HG02763 (cell line): ENCODE measurements around the gene CCL26.

Experiments
- ATAC-seq: cut with Tn5 transposase; IDR thresholded peaks from one replicate; pipeline ENCODE4 v1.9.1; 2021; ENCODE audit warnings: mild to moderate bottlenecking, moderate library complexity; ENCODE audit not compliant: unreplicated experiment

The CCL26 gene, protein sequence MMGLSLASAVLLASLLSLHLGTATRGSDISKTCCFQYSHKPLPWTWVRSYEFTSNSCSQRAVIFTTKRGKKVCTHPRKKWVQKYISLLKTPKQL

GRCh38 chr7:75772081-75773077 lies at the start of gene CCL26:
TSS of gene CCL26 (minus strand) at chr7:75772211. CDS start at chr7:75772176, 35 bp downstream.
- no peak for ATAC-seq

DNA sequence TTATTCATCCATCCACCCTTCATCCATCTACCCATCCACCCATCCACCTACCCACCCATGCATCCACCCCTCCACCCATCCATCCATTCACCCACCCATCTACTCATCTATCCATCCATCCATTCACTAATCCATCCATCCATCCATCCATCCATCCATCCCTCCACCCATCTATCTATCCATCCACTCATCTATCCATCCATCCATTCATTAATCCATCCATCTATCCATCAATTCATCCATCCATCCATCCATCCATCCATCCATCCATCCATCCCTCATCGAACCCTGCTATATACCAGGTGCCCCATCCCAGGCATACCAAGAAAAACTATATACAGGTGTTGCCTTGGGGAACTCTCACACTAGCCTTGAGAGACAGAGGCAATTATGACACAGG lies 48.7 kb upstream of the CCL26 start:
- no peak for ATAC-seq

GRCh38 chr7:75819711-75820110 lies 47.7 kb upstream of the CCL26 start:
- no peak for ATAC-seq

GRCh38 chr7:75818472-75818871 lies 46.5 kb upstream of the CCL26 start:
- no peak for ATAC-seq

DNA sequence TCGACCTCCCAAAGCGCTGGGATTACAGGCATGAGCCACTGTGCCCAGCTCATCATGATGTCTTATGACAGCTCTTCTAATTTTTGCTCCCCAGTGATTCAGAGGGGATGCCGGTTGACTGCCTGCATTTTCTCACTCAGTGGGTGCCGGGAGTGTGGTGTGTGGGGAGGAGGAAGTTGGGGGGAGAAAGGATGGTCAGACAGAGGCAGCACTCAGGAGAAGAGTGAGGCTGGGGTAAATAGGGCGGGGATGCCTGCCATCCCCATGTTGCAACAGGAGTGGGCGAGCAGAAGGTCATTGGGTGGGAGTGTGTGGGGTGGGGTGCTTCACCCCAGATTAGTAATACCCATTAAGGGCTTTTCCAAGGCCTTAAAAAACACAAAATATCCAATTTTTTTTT lies 45.1 kb upstream of the CCL26 start:
- no peak for ATAC-seq

DNA sequence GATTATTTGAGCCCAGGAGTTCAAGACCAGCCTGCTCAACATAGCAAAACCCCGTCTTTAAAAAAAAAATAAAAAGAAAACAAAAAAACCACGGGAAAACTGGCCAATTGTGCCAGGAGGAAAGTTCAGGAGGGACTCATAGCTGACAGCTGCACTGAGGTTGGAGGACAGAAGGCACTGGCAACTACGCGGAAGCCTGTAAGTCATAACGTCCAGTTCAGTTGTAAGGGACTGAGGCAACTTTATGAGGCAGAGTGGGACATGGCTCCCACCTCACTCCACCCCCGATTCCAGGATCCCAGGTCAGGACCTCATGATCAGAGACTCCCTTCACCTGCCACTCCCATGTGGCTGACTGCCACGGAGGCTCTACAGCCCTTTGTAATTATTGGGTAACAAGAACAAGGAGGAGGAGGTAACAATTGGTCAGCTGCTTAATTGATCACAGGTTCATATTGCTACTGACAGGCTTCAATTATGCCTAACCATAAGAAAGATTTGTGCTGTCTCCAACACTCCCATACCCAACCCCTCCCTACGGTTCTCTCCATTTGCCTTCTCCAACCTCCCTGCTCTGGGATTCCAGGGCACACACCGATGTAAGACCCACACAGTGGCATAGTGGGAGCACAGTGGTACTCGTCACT lies 43.5 kb upstream of the CCL26 start:
- no peak for ATAC-seq

- ATAC-seq = no peak
Measured at GRCh38 chr7:75814407-75814947, 42.5 kb upstream of the CCL26 start.

DNA sequence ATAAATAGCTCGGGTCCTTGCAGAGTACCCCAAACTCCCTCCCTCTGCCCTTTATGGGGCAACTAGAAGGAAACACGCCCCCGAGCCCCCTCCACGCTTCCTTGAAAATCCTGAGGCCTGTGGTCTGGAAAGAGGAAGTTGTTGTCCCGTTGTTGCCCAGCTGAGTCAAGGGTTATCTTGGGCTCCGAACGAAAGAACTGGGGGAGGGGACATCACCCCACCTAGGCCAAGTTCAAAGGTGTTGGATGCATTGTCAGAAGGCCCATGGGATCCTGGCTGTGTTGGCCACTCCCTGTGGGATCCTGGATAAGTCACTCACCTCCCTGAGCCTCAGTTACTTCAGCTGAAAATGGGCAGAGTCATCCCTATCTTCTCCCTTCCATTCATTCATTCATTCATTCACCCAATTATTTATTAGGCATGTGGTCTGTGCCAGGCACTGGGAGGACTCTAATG lies 41.8 kb upstream of the CCL26 start, which contains the start of gene CCL24:
TSS of gene CCL24 (minus strand) at position 26 of the 456 bp plus-strand sequence. CDS start 91 bp downstream, outside the sequence.
- no peak for ATAC-seq

DNA sequence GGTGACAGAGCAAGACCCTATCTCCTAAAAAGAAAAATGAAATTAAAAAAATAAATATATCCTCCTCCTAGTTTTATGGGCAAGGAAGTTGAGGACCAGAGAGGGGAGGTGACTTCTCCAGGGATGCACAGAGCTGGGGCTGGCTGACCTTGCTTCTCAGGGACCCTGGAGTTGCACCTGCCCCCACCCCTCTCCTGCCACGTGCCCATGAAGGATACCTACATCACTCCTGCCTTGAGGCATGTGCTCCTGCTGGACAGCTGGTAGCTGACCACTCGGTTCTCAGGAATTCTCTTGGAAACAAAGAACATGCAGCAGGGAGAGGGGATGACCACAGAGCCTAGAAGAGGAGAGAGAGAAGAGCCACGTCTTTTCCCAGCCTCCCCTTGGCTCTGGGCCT lies 41.1 kb upstream of the CCL26 start:
- ATAC-seq = no peak

DNA sequence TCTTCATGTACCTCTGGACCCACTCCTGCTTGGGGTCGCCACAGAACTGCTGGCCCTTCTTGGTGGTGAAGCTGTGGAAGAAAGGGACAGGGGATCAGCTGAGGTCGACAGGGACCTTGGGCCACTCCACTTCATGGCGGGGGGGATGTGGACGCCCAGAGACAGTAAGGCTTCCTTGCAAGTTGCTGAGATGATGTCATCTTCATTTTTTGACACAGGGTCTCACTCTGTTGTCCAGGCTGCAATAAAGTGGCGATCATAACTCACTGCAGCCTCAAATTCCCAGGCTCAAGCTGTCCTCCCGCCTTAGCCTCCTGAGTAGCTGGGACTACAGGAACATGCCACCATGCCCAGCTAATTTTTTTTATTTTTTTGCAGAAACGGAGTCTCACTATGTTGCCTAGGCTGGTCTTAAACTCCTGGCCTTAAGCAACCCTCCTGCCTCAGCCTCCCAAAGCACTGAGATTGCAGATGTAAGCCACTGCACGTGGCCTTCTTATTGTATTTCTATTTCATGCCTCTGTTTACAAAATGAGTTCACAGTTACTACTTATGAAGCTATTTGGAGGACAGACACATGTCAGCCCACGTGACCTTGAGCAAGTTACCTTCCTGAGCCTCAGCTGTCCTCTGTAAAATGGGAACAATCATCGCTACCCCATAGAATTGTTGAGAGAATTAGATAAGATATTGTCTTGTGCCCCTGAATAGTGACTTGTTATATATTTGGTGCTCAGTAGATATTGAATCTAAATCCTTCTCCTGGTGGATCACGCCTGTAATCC lies 40.1 kb upstream of the CCL26 start:
- ATAC-seq = no peak

DNA sequence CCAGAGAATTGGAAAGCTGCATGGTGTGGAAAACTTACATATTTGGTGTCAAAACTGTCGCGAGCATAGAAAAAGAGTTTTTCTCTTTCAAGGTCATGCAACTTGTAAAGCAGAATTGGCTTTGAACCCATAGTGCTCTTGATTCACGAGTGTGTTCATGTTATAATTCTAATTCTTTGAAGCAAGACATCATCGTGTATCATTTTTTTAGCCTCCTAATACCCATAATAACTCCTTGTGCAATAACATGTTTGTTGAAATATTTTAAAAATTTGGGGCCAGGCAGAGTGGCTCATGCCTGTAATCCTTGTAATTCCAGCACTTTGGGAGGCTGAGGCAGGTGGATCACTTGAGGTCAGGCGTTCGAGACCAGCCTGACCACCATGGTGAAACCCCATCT lies 37.4 kb upstream of the CCL26 start:
- ATAC-seq = no peak

DNA sequence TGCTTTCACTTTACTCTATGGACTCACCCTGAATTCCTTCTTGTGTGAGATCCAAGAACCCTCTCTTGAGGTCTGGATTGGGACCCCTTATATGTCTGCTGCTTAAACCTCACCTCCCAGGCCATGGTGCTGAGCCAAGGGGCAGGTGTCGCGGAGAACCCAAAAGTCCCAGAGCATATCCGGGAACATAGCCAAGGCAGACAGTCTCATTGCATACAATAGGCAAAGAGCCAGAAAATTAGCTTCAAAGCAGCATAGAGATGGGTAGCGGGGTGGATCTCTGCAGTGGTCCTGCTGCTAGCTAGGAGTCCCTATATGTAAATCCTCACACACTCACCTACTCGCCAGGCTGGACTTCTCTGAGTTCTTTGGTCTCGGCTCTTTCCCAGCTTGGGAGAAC lies 36.1 kb upstream of the CCL26 start:
- no peak for ATAC-seq

DNA sequence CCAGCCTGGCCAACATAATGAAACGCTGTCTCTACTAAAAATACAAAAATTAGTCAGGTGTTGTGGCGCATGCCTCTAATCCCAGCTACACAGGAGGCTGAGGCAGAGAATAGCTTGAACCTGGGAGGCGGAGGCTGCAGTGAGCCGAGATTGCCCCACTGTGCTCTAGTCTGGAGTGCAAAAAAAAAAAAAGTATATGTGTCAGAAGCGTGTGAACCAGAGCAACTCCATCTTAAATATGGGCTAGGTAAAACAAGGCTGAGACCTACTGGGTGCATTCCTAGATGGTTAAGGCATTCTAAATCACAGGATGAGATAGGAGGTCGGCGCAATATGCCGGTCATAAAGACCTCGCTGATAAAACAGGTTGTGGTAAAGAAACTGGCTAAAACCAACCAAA lies 35.4 kb upstream of the CCL26 start:
- no peak for ATAC-seq

- no peak for ATAC-seq
Measured at GRCh38 chr7:75806560-75807307, 34.7 kb upstream of the CCL26 start.

DNA sequence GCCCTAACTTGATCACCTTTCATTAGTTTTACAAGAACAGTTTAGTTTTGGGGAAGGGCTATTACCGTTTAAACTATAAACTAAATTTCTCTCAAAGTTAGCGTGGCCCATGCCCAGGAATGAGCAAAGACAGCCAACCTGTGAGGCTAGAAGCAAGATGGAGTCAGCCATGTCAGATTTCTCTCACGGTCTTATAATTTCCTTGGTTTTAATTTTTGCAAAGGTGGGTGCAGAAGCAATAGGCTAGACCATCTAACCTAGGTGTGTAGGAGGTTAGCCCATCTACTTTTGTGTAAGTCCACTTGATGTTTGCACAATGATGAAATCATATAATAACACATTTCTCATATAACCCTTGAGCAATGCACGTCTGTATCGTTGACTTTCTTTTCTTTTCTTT lies 32.7 kb upstream of the CCL26 start:
- no peak for ATAC-seq

GRCh38 chr7:75804004-75804403 lies 32.0 kb upstream of the CCL26 start:
- no peak for ATAC-seq

DNA sequence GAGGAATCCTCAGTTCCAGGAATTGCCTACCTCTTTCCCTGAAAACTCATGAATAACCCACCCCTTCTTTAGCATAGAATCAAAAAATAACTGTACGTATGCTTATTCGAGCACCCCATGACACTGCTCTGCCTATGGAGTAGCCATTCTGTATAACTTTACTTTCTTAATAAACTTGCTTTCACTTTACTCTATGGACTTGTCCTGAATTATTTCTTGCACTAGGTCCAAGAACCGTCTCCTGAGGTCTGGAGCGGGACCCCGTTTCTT lies 30.5 kb upstream of the CCL26 start:
- no peak for ATAC-seq

DNA sequence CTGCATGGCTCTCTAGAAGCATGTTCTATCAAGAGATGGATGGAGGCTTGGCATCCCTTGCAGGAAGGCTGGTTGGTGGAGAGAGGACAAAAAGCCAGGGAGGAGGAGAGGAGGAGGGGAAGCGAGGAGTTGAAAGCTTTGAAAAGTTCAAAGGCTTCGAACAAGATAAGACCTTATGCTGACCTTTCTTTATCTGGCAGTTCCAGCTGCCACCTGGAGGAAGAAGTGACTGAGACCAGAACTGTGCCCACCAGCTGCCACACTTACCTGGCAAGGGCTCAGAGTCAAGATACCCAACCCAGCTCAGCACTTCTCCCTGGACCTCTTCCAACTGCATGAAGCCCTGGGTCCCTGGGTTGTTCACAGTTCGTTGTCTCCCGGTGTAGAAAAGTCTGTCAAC lies 26.8 kb upstream of the CCL26 start:
- no peak for ATAC-seq

DNA sequence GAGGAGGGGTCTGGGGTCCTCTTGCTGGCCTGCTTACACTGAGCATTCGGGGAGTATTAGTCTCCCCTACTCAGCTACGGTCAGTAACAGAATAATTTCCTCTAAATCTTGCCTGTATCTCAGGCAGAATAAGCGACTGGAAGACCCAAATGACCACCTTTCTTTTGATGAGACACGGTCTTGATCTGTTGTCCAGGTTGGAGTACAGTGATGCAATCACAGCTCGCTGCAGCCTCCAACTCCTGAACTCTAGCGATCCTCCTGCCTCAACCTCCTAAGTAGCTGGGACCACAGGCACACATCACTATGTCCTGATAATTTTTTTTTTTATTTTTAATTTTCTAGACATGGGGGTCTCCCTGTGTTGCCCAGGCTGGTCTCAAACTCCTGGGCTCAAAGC lies 24.4 kb upstream of the CCL26 start:
- ATAC-seq = no peak

GRCh38 chr7:75795831-75796285 lies 23.8 kb upstream of the CCL26 start:
- no peak for ATAC-seq
